ENCODE results near the gene PLPP2. TPM values are rescaled to one million over a fixed set of nuclear protein-coding genes. Genes with fewer than 3 reads are reported as not detected.
"Not testable (repeated sequence)": the region's sequence is repeated elsewhere in the genome, so short reads cannot be mapped to it uniquely, and the experiment has no call there.

The PLPP2 gene
- total and polyA plus RNA-seq, 2 of the 13 experiments (the other 11 are each of a cell fraction or from before 2014, with no cell fraction given) = not detected

DNA sequence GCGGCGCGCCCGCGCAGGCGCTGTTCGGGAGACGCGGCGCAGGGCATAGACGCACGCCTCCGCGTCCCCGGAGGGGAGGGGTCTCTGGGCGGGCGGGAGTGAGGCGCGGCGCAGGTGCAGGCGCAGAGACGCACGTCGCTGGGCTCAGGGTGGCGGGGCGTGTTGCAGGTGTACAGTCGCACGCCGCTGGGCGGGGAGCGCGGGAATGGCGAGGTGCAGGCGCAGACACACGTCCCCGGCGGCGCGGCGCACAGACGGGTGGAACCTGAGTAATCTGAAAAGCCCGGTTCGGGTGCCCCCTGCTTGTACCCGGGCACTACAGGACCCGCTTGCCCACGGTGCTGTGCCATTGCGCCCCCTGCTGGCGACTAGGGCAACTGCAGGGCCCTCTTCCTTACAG is 44.7 kb downstream of the PLPP2 start:
- in situ Hi-C loops (cut with HindIII; ENCODE audit: extremely low pct_ligation_motif_present, low pct_unique_long_range_greater_than_20kb) = no loop called here
- intact Hi-C loops (cut with micrococcal nuclease; ENCODE audit: unreplicated experiment) = no loop called here
- BruUV-seq (replicated peaks) = no TSS peak
- no peak overlapping the region for H2AFZ ChIP-seq (ENCODE audit: low read length)
- CTCF ChIA-PET (ENCODE audit: low intra/inter-chr PET ratio, low total read pairs) = interaction anchor here (1.3 kb wide), 1 partner anchor 21 kb away, joined by 4 read pairs; no protein-coding TSS in a partner anchor
- H3K9me3 ChIP-seq (ENCODE audit: low read length) = no peaks in the 10 kb centered on the region
- no peaks in the 10 kb centered on the region for H3K4me1 ChIP-seq (ENCODE audit: insufficient read depth, low read length)
- POLR2A ChIA-PET = no interaction called here
- ATAC-seq = no peak
- no peaks in the 10 kb centered on the region for H3K79me2 ChIP-seq (ENCODE audit: insufficient read depth, low read length)
- no peak overlapping the region for H3K27ac ChIP-seq (ENCODE audit: extremely low read length, insufficient read depth, low read length)
- no peak for DNase-seq (ENCODE audit: low spot score)
- no peak overlapping the region for H3K4me2 ChIP-seq (ENCODE audit: low read depth, low read length)
- WGBS (ENCODE audit: low lambda C conversion rate) = 98% methylated on average over 40 of the region's 48 CpGs
- H4K20me1 ChIP-seq (ENCODE audit: insufficient read depth, low read length) = no peaks in the 10 kb centered on the region
- H3K4me3 ChIP-seq (replicated peaks in 1 of 3; ENCODE audit: insufficient read depth in 1 of 3, low read depth in 2 of 3, low read length in 3 of 3) = no peak overlapping the region
- no peak overlapping the region for H3K9ac ChIP-seq (ENCODE audit: insufficient read depth, low read depth, low read length)
- H3K36me3 ChIP-seq (replicated peaks in 1 of 2; ENCODE audit: control insufficient read depth in 1 of 2, insufficient read depth in 2 of 2, low read length in 2 of 2) = no peaks in the 10 kb centered on the region
- no peak for FAIRE-seq
- TF ChIP-seq KLF12 (CRISPR knock-in tag; IDR thresholded peaks at IDR 0.05; ENCODE audit: borderline replicate concordance) = no peak
- TF ChIP-seq, protein P1, sequence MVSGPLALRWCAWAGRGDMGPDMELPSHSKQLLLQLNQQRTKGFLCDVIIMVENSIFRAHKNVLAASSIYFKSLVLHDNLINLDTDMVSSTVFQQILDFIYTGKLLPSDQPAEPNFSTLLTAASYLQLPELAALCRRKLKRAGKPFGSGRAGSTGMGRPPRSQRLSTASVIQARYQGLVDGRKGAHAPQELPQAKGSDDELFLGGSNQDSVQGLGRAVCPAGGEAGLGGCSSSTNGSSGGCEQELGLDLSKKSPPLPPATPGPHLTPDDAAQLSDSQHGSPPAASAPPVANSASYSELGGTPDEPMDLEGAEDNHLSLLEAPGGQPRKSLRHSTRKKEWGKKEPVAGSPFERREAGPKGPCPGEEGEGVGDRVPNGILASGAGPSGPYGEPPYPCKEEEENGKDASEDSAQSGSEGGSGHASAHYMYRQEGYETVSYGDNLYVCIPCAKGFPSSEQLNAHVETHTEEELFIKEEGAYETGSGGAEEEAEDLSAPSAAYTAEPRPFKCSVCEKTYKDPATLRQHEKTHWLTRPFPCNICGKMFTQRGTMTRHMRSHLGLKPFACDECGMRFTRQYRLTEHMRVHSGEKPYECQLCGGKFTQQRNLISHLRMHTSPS (CRISPR knock-in tag; IDR thresholded peaks at IDR 0.05; ENCODE audit: low read depth) = no peak
- TF ChIP-seq KLF15 (CRISPR knock-in tag; IDR thresholded peaks at IDR 0.05; ENCODE audit: borderline replicate concordance) = no peak
- no peak for TF ChIP-seq MBD4 (IDR thresholded peaks at IDR 0.05; ENCODE audit: borderline replicate concordance, low read length)
- TF ChIP-seq ARID2 (CRISPR knock-in tag; IDR thresholded peaks at IDR 0.05; ENCODE audit: borderline replicate concordance) = no peak
- TF ChIP-seq CREB1 (IDR thresholded peaks at IDR 0.05) = no peak
- TF ChIP-seq CREB1 (CRISPR knock-in tag; IDR thresholded peaks at IDR 0.05) = no peak
- no peaks in the 10 kb centered on the region for H3K27me3 ChIP-seq (ENCODE audit: control insufficient read depth in 1 of 2, insufficient read depth in 2 of 2, low read length in 2 of 2)

DNA sequence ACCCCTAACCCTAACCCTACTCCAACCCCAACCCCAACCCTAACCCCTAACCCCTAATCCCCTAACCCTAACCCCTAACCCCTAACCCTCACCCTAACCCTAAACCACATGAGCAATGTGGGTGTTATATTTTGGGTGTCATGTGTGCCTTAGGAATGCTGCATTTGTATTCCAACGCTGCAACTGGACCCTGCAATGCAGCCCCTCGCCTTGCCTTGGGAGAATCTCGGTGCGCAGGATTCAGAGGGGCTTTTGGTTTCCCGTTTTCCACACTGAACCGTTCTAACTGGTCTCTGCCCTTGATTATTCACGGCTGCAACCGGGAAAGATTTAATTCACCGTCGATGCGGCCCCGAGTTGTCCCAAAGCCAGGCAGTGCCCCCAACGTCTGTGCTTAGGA is 45.3 kb downstream of the PLPP2 start:
- H3K36me3 ChIP-seq (replicated peaks in 1 of 2; ENCODE audit: control insufficient read depth in 1 of 2, insufficient read depth in 2 of 2, low read length in 2 of 2); ATAC-seq; H3K27me3 ChIP-seq (ENCODE audit: control insufficient read depth in 1 of 2, insufficient read depth in 2 of 2, low read length in 2 of 2); H3K4me1 ChIP-seq (ENCODE audit: insufficient read depth, low read length); intact Hi-C loops (cut with micrococcal nuclease; ENCODE audit: unreplicated experiment); H3K9me3 ChIP-seq (ENCODE audit: low read length); H3K4me2 ChIP-seq (ENCODE audit: low read depth, low read length); POLR2A ChIA-PET; H3K27ac ChIP-seq (ENCODE audit: extremely low read length, insufficient read depth, low read length); BruUV-seq (replicated peaks); H3K79me2 ChIP-seq (ENCODE audit: insufficient read depth, low read length); H4K20me1 ChIP-seq (ENCODE audit: insufficient read depth, low read length); CTCF ChIA-PET (ENCODE audit: low intra/inter-chr PET ratio, low total read pairs); in situ Hi-C loops (cut with HindIII; ENCODE audit: extremely low pct_ligation_motif_present, low pct_unique_long_range_greater_than_20kb); H2AFZ ChIP-seq (ENCODE audit: low read length); DNase-seq (ENCODE audit: low spot score); FAIRE-seq: not testable (repeated sequence)
- H3K4me3 ChIP-seq (replicated peaks in 1 of 3; ENCODE audit: insufficient read depth in 1 of 3, low read depth in 2 of 3, low read length in 3 of 3) = peak overlapping the region; percentile 30 to 46 (median 37); a peak in 5 of 6 replicates
- WGBS (ENCODE audit: low lambda C conversion rate) = 59% methylated on average over 13 of the region's 13 CpGs
- peak overlapping the region; percentile 49; the same call in 1 of the 2 replicates for H3K9ac ChIP-seq (ENCODE audit: insufficient read depth, low read depth, low read length)
- peak; percentile 42 for TF ChIP-seq HNRNPK (IDR thresholded peaks at IDR 0.05; ENCODE audit: low read depth, low read length, poor library complexity, severe bottlenecking)
